NCI-H1417 (cell line): ENCODE measurements around the gene FRY.

Source experiments
- DNase-seq, 3 experiments: peaks; one replicate each; lab custom pipeline; 2025; lab: John Stamatoyannopoulos, UW

FRY gene

DNA sequence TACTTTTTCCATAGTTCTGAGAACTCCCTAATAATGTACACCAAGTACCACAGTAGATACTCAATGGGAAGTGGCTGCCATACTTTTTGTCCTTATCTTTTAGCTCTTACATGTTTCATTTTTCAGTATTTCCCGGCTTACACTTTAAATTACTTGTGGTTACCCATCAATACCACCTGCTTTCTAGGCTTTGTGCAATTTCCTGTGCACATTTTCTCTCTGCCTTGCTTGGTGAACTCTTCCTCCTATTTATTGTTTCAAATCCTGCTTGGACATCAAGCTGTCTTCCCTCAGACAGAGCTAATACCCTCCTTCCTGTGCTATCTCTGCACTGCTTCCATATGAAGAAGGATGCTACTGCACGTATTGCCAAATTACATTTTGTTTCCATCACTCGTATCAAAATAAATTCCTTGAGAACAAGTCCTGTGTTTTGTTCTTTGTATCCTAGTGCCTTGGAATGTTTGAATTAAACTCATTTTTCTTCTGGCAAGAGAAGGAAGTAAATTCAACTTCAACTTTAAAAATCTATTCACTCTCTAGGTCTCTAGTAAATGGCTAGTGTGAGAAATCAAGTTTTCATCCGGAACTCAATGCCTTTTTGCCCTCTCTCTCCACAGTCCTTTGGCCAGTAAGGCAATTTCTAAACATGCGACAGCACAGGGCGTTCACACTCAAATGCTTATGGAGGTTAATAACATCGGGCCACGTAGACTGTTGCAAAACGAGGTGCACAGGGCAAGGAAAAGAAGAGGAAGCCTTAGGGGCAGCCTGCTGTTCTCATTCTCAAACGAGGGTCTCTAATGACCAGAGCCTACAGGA lies 277.9 kb downstream of the FRY start:
- no peak for DNase-seq

DNA sequence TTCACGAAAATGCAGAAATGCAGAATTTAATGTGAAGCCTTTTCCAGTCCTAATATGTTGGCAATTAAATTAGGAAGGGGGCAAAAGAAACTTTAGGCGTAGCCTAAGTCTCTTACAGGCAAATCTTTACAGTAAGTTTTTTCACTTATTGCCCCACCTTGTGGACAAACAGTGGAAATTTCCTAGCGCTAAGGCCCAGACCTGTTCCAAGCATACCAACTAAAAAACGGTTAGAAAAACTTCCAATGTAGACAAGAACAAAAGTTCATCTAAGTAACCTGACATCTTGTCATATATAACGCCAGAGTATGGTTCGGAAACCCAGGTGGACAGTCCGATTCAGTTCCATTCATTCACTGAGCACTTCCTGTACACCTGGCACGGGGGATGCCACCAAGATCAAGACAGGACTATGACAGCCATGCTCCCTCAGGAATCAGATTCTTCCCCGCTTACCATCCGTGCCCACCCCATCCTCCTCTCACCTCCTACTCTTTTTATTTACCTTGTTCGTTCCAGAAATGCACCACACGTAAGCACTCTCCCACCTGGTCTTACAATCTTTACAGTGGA lies 278.6 kb downstream of the FRY start:
- peak; percentile 1 to 45 (median 24) for DNase-seq

DNA sequence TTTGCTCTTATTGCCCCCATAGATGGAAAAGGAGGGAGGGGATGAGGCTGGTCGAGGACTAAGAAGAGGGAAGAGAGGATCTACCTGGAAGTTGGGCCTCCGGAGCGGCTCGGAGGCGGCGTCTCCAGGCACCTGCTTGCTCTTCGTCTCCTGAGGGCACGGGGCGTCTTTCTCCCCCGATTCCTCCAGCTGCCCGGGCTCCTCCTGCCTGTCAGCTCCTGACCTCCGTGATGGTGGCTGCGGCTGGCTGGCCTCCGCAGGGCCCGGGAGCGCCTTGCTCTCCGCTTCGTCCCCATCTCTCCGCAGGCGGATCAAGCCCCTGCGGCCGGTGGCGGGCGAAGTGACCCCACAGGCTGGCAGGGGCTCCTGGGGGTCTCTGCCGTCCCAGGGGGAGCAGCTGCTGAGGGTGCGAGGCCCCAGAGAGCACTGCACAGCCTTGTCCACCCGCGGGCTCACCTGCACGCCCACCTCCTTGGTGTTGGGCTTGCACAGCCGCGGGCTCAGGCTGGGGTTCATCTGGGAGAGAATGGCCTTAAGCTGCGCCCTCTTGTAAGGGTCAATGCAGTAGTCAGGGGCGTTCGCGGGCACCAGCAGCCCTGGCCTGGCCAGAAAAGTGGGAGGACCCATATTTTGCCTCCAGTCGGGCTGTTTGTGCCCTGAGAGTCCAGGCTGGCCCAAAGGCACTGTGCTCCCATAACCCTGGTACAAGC lies 279.8 kb downstream of the FRY start:
- no peak for DNase-seq

- peak in 2 of 3 experiments; percentile 14 to 62 for DNase-seq
Observed at GRCh38 chr13:32314271-32315237, 283.0 kb downstream of the FRY start.

- DNase-seq: peak; percentile 78 to 87 (median 78)
Observed at GRCh38 chr13:32315238-32316027, 283.9 kb downstream of the FRY start, which contains the start of the genes BRCA2 and ZAR1L. TSS of gene BRCA2 (plus strand) at chr13:32315508. CDS start at chr13:32316461, 953 bp downstream. TSS of gene ZAR1L (minus strand) at chr13:32315363. CDS start at chr13:32311925, 3,438 bp downstream.

- no peak for DNase-seq
Observed at GRCh38 chr13:32316028-32316339, 284.4 kb downstream of the FRY start.

DNA sequence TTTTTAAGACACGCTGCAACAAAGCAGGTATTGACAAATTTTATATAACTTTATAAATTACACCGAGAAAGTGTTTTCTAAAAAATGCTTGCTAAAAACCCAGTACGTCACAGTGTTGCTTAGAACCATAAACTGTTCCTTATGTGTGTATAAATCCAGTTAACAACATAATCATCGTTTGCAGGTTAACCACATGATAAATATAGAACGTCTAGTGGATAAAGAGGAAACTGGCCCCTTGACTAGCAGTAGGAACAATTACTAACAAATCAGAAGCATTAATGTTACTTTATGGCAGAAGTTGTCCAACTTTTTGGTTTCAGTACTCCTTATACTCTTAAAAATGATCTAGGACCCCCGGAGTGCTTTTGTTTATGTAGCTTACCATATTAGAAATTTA lies 284.9 kb downstream of the FRY start:
- DNase-seq: peak in 1 of 3 experiments; percentile 22

- DNase-seq: no peak
Observed at GRCh38 chr13:32317716-32318465, 286.3 kb downstream of the FRY start.

DNA sequence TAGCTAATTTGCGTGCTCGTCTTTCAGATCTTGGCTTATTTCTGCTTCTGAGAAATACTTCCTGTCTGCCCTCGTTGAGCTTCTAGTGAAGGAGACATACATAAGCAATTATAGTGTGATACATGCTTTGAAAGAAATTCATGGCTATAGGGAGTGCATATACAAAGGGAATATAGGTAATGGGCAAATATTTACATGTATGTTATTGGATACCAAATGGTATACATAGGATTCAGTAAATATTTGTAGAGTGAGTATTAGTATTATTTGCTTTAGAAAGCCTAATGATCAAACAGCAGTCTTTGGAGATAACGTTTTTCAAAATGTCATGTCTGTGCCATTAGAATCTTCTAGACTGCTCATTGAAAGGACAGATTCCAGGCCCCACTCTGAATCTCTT lies 289.0 kb downstream of the FRY start:
- DNase-seq: peak in 1 of 3 experiments; percentile 3

DNA sequence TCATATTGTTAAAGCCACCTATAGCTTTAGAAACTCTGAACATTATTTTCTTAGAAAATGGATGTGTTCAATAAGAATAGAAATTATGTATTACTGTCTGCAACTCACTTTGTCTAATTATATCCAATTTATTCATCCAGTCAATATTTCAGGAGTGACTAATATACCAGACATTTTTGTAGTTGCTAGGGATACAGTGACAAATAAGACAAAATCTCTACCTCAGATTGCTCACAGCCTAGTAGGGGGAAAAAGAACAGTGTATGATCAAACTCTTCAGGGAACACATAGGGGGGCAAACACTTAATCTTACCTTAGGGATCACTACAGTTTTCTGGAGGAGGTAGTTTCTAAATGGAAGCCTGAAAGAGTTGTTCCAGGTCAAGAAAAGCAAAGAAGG lies 292.3 kb downstream of the FRY start:
- DNase-seq: no peak

- DNase-seq: no peak
Observed at GRCh38 chr13:32330441-32330840, 298.9 kb downstream of the FRY start.

- DNase-seq: no peak
Observed at GRCh38 chr13:32334671-32335070, 303.1 kb downstream of the FRY start.

GRCh38 chr13:32340914-32341313 lies 309.3 kb downstream of the FRY start:
- no peak for DNase-seq

- DNase-seq: no peak
Observed at GRCh38 chr13:32347651-32348050, 316.1 kb downstream of the FRY start.
